ENCODE measurements around the gene CIROP. TPM values are rescaled to one million over a fixed set of nuclear protein-coding genes. Genes with fewer than 3 reads are reported as not detected.

Gene CIROP
- total RNA-seq, 1 experiment from 2014 or later, result not detected

DNA sequence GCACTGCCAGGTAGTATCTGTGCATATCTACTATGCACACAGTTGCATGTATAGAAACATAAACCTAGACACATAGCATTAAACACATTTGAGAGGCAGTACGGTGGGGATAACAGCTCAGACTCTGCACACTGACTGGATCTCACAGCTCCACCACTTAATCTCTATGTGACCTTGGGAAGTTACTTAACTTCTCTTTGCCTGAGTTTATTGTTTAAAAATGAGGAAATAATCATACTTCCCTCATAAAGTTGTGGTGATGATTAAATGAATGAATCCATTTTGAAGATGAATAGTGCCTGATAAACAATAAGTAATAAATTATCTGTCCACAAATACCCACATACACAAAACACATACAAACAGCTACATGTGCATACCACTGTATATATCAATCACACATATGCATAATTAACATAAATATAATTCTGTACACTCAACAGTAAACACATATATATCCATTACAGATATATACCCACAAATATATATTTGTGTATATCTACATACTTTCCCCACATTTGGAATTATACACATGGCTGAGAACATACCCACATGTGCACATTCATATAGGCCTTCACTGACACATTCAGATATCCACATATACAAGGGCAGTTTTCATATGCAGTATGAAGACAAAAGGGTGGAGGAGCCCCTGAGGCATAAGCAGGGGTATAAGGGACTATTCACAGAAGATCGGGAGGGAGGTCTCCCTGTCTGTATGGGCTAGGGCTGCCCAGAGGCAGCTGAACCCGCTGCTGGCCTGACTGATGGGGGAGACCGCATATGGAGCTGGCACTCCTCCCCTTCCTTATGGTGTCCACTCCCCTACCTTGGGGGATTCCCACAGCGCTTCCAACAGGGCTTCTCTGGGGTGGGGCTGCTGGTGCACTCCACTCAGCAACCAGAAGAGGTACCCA is 53.4 kb downstream of the CIROP start:
- DNase-seq (ENCODE audit: low read depth), result no peak

Other genes with a start within 250 kb of the CIROP start
- 86.0 and 86.5 TPM in 2 replicates for gene LRP10, start 233.2 kb downstream of the CIROP start, total RNA-seq (2014; rRNA removed)
- gene REM2, start 221.8 kb downstream of the CIROP start, total RNA-seq (2014; rRNA removed), result 0.06 and 0.13 TPM in 2 replicates
- 75.6 and 131 TPM in 2 replicates for gene RBM23, start 185.8 kb downstream of the CIROP start, total RNA-seq (2014; rRNA removed)
- gene PRMT5, start 175.6 kb downstream of the CIROP start, total RNA-seq (2014; rRNA removed), result 51.7 and 66.0 TPM in 2 replicates
- 45.5 and 54.8 TPM in 2 replicates for gene HAUS4, start 147.9 kb downstream of the CIROP start, total RNA-seq (2014; rRNA removed)
- 67.1 and 78.4 TPM in 2 replicates for gene AJUBA, start 122.4 kb downstream of the CIROP start, total RNA-seq (2014; rRNA removed)
- 4.0 and 8.6 TPM in 2 replicates for gene C14orf93, start 94.8 kb downstream of the CIROP start, total RNA-seq (2014; rRNA removed)
- 235 and 240 TPM in 2 replicates for gene PSMB5, start 70.1 kb downstream of the CIROP start, total RNA-seq (2014; rRNA removed)
- not detected in 2 replicates for gene PSMB11, start 62.8 kb downstream of the CIROP start, total RNA-seq (2014; rRNA removed)
- 10.4 and 11.0 TPM in 2 replicates for gene CDH24, start 47.5 kb downstream of the CIROP start, total RNA-seq (2014; rRNA removed)
- 78.7 and 106 TPM in 2 replicates for gene ACIN1, start 9.9 kb downstream of the CIROP start, total RNA-seq (2014; rRNA removed)
- gene C14orf119, start 9.5 kb downstream of the CIROP start, total RNA-seq (2014; rRNA removed), result 41.9 and 47.0 TPM in 2 replicates
- gene CEBPE, start 14.3 kb upstream of the CIROP start, total RNA-seq (2014; rRNA removed), result 0.11 TPM in 1 of 2 replicates, not detected in the other
- gene SLC7A8, start 78.7 kb upstream of the CIROP start, total RNA-seq (2014; rRNA removed), result 2.4 and 3.4 TPM in 2 replicates
- not detected in 2 replicates for gene RNF212B, start 132.9 kb upstream of the CIROP start, total RNA-seq (2014; rRNA removed)
- 5.7 and 7.1 TPM in 2 replicates for gene HOMEZ, start 181.1 kb upstream of the CIROP start, total RNA-seq (2014; rRNA removed)
- 2.9 and 5.0 TPM in 2 replicates for gene PPP1R3E, start 197.9 kb upstream of the CIROP start, total RNA-seq (2014; rRNA removed)
- gene BCL2L2, start 201.8 kb upstream of the CIROP start, total RNA-seq (2014; rRNA removed), result 17.3 and 20.4 TPM in 2 replicates
- gene PABPN1, start 216.5 kb upstream of the CIROP start, total RNA-seq (2014; rRNA removed), result 86.7 and 92.7 TPM in 2 replicates
- gene SLC22A17, start 247.9 kb upstream of the CIROP start, total RNA-seq (2014; rRNA removed), result 13.5 and 16.0 TPM in 2 replicates